Fibroblast of skin of right quadriceps (primary cell): Measurements from ENCODE around the gene PSMC6.
A peak's percentile ranks its signal among the peaks of the same experiment; 100 is the strongest.
"Not testable (repeated sequence)": the region's sequence is repeated elsewhere in the genome, so short reads cannot be mapped to it uniquely, and the experiment has no call there.

Experiments used
- DNase-seq: peaks from one replicate; pipeline ENCODE4 v3.0.0-alpha.2; 2013

PSMC6 gene

GRCh38 chr14:52723514-52724359 is 16.7 kb downstream of the PSMC6 start:
- no peak for DNase-seq

- no peak for DNase-seq
Observed at GRCh38 chr14:52724360-52724644, 17.3 kb downstream of the PSMC6 start.

GRCh38 chr14:52727509-52727908 is 20.5 kb downstream of the PSMC6 start:
- not testable (repeated sequence) for DNase-seq

- DNase-seq = not testable (repeated sequence)
Observed at GRCh38 chr14:52729035-52729434, 22.0 kb downstream of the PSMC6 start.

- DNase-seq = no peak
Observed at GRCh38 chr14:52729585-52729924, 22.6 kb downstream of the PSMC6 start.

- DNase-seq = peak; percentile 97
Observed at GRCh38 chr14:52729925-52730708, 23.1 kb downstream of the PSMC6 start, which contains the start of gene STYX. Gene STYX (plus strand): TSS chr14:52730166. CDS start chr14:52730475, 309 bp downstream.

GRCh38 chr14:52730709-52731111 is 23.7 kb downstream of the PSMC6 start:
- DNase-seq = peak; percentile 8

GRCh38 chr14:52733824-52734223 is 26.8 kb downstream of the PSMC6 start:
- no peak for DNase-seq

- DNase-seq = no peak
Observed at GRCh38 chr14:52735921-52736489, 29.0 kb downstream of the PSMC6 start.

- DNase-seq = no peak
Observed at GRCh38 chr14:52738409-52738808, 31.4 kb downstream of the PSMC6 start.

GRCh38 chr14:52740751-52741150 is 33.8 kb downstream of the PSMC6 start:
- no peak for DNase-seq

- DNase-seq = no peak
Observed at GRCh38 chr14:52741865-52742264, 34.9 kb downstream of the PSMC6 start.

GRCh38 chr14:52748647-52749292 is 41.8 kb downstream of the PSMC6 start:
- no peak for DNase-seq

- DNase-seq = no peak
Observed at GRCh38 chr14:52755607-52756316, 48.8 kb downstream of the PSMC6 start.

GRCh38 chr14:52759145-52759544 is 52.1 kb downstream of the PSMC6 start:
- no peak for DNase-seq

GRCh38 chr14:52762923-52763322 is 55.9 kb downstream of the PSMC6 start:
- not testable (repeated sequence) for DNase-seq

- DNase-seq = no peak
Observed at GRCh38 chr14:52767058-52767833, 60.2 kb downstream of the PSMC6 start.

GRCh38 chr14:52769887-52770286 is 62.9 kb downstream of the PSMC6 start:
- no peak for DNase-seq

- no peak for DNase-seq
Observed at GRCh38 chr14:52776816-52777215, 69.8 kb downstream of the PSMC6 start.
